LNCaP clone FGC (cell line): ENCODE results near the gene CLIC4.

Experiments used
- DNase-seq: peaks from one replicate; pipeline ENCODE4 v3.0.0-alpha.2; 2011; ENCODE audit warnings: low read depth
- H3K4me3 ChIP-seq: 2 replicates; pipeline ENCODE4 v1.5.1; 2011; ENCODE audit warnings: mild to moderate bottlenecking, low read depth, low read length, control low read depth
- TF ChIP-seq, protein P1 (sequence below): IDR thresholded peaks from 2 replicates; pipeline ENCODE4 v1.5.1; 2012; ENCODE audit warnings: mild to moderate bottlenecking; ENCODE audit not compliant: control insufficient read depth, insufficient read depth; ENCODE audit errors: extremely low read depth

The CLIC4 gene

DNA sequence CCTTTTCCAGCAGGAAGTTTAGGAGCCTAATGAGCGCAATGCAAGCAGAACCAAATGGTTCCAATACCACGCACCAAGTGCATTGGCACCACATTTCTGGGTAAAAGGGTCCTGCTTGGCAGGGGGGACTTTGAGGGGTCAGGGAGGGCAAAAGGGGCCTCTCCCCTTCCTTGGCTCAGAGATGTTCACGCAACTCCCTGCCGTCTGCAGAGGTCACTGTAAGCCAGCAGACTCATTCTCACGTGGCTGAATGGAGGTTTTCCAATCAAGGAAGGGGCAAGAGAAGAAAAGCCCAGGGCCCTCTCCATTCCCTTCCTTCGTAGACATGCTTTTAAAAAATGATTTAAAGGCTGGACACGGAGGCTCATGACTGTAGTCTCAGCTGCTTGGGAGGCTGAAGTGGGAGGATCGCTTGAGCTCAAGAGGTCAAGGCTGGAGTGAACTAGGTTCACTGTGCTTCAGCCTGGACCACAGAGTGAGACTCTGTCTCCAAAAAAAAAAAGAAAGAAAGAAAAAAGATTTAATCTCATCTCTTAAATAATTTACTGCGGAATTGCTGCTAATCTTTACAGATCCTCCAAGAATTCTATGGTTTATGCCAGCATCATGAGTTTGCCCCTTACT lies 104.5 kb downstream of the CLIC4 start:
- DNase-seq = no peak
- TF ChIP-seq, protein P1, sequence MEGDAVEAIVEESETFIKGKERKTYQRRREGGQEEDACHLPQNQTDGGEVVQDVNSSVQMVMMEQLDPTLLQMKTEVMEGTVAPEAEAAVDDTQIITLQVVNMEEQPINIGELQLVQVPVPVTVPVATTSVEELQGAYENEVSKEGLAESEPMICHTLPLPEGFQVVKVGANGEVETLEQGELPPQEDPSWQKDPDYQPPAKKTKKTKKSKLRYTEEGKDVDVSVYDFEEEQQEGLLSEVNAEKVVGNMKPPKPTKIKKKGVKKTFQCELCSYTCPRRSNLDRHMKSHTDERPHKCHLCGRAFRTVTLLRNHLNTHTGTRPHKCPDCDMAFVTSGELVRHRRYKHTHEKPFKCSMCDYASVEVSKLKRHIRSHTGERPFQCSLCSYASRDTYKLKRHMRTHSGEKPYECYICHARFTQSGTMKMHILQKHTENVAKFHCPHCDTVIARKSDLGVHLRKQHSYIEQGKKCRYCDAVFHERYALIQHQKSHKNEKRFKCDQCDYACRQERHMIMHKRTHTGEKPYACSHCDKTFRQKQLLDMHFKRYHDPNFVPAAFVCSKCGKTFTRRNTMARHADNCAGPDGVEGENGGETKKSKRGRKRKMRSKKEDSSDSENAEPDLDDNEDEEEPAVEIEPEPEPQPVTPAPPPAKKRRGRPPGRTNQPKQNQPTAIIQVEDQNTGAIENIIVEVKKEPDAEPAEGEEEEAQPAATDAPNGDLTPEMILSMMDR = peak; percentile 49
- H3K4me3 ChIP-seq = no peak overlapping the region

DNA sequence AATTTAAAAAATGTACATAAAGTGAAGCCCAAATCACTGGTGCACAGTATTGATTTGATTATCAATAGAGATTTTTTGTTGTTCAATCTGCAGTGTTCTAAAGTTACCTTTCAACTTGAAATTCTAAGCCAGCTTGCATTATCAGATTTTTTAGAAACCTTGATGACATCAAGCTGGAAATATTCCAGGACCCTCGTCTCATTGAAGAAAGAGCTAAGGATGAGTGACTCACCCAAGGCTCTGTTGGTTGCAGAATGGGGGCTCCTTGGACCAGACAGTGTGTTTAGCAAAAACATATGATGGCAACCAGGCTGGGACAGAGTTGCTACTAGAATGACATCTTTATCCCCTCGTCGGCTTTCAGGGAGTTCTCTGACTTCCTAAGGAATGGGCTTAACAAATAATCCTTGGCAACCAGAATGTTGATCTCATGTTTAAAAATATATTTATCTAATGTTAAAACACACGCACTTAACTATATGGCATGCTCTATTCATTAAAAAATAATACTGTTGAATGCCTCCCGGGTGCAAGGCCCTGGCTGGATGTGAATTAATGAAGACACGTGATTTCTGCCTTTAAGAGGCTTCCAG lies 105.2 kb downstream of the CLIC4 start:
- DNase-seq = no peak
- TF ChIP-seq, protein P1 = no peak
- H3K4me3 ChIP-seq = no peak overlapping the region

DNA sequence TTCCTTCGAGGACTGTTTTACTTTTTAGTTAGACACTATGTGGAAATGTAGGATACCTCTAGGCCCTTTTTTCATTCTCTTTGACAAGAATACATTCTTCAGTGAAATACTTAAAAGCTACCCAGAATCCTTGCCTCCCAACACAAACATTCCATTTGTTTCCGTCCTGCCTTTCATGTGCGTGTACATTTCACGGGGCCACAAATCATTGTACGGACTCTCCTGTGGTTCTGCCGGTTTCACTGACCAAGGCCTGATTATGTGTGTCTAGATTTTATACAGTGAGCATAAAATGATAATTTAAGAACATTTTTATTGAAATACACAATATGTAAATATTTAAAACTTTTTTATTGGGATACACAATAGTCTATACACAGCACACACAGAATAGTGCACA lies 108.4 kb downstream of the CLIC4 start:
- no peak overlapping the region for H3K4me3 ChIP-seq
- TF ChIP-seq, protein P1 = no peak
- no peak for DNase-seq

DNA sequence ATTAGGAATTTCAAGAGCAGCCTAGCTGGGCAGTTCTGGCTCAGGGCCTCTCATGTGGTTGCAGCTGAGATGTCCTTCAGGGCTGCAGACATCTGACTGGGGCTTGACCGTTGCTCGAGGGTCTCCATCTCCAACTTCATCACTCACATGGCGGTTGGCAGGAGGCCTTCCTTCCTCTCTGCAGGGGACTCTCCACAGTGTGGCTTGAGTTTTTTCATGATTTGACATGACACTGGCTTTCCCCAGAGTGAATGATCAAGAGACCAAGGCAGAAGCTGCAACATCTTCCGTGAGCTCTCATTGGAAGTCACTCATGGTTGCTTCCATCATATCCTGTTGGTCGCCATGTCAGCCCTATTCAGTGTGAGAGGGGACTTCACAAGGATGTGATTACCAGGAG lies 110.2 kb downstream of the CLIC4 start:
- TF ChIP-seq, protein P1 = no peak
- DNase-seq = no peak

DNA sequence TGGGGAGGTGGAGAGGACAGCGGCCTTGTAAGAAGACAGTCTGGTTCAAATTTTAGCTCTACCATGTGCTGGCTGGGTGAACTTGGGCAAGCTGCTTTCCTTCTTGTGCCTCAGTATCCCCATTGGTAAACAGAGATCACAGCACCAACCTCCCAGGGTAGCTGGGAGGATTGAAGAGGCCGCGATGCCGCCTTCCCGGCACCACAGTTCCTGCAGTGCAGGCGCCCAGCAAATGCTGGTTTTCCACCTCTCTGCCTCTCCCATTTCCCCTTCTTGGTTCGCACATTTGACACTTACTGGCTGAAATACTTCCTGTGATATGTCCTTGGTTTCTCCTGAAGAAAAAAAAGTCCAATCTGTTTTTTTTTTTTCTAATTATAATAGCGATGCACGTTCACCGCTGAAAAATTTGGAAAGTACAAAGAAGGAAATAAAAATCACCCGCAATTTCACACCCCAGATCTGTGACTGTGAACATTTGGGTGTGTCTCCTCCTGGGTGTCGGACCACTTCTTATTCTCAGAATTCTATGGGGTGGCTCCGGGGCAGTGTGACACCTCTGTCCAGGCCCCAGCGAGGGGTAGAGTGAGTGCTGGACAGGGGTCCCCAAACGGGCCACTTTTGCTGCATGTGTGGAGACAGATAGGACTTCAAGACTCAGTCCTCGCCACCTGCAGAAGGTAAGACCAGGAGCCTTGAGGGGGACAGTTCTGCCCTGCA lies 111.7 kb downstream of the CLIC4 start:
- no peak overlapping the region for H3K4me3 ChIP-seq
- TF ChIP-seq, protein P1 = no peak
- DNase-seq = no peak

More for the DNA sequence above, 110.2 kb downstream of the CLIC4 start:
- H3K4me3 ChIP-seq = no peak overlapping the region

DNA sequence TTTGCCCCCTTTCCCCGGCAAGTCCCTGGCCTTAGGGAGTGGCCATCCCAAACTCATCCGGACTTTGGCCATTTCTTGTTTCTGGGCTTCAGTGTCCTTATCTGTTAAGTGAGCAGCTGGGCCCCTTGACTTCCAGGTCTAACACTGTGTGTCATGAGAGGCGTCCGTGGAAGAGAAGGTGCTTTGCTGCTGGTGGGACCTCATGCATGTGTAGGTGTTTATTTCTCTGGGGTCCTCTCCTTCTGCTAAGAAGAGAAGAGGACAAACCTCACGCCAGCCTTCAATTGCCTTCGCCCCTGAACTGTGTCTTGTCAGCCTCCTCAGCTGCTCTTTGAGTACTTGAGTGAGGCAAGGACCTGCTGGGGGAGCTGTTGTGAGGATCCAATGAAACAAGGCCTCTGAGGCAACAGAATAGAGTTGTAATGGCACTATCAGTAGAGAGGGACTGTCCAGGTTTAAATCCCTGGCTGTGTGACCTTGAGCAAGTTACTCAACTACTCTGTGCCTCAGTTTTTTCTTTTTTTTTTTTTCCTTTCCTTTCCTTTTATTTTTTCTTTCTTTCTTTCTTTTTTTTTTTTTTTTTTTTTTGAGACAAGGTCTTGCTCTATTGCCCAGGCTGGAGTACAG lies 112.4 kb downstream of the CLIC4 start:
- H3K4me3 ChIP-seq = no peak overlapping the region
- TF ChIP-seq, protein P1 = no peak
- no peak for DNase-seq
